Calu3 (cell line): ENCODE data around the gene GPC3. TPM values are rescaled to one million over a fixed set of nuclear protein-coding genes. Genes with fewer than 3 reads are reported as not detected.

Experiments used
- BruUV-seq: library from RNA; stranded (reverse); fragments of 400-500 nt; replicated peaks from 2 replicates; lab custom pipeline; 2021; lab: Mats Ljungman, UMichigan
- CTCF ChIA-PET: fragments of 300-600 bp; sonication (Branson Sonifier 250); formaldehyde crosslinking; loops from one replicate; lab custom pipeline; 2022; ENCODE audit warnings: antibody characterized with exemption; lab: Charles Lee
- DNase-seq: peaks from one replicate; pipeline ENCODE4 v3.0.0; 2022
- H3K27ac Mint-ChIP-seq: one replicate; pipeline ENCODE4 v1.8.0; 2022; ENCODE audit warnings: mixed read lengths; ENCODE audit not compliant: unreplicated experiment
- H3K27me3 Mint-ChIP-seq: one replicate; pipeline ENCODE4 v1.8.0; 2022; ENCODE audit warnings: mixed read lengths; ENCODE audit not compliant: unreplicated experiment
- H3K36me3 Mint-ChIP-seq: one replicate; pipeline ENCODE4 v1.8.0; 2022; ENCODE audit warnings: mild to moderate bottlenecking, moderate library complexity, mixed read lengths; ENCODE audit not compliant: insufficient read depth, unreplicated experiment
- H3K4me1 Mint-ChIP-seq: one replicate; pipeline ENCODE4 v1.8.0; 2022; ENCODE audit warnings: mild to moderate bottlenecking, low read depth, mixed read lengths; ENCODE audit not compliant: unreplicated experiment
- H3K4me3 Mint-ChIP-seq: one replicate; pipeline ENCODE4 v1.8.0; 2022; ENCODE audit warnings: mild to moderate bottlenecking, low read depth, moderate library complexity, mixed read lengths; ENCODE audit not compliant: unreplicated experiment
- H3K9me3 Mint-ChIP-seq: one replicate; pipeline ENCODE4 v1.8.0; 2022; ENCODE audit warnings: low read depth, mixed read lengths; ENCODE audit not compliant: unreplicated experiment
- intact Hi-C: fragments of 100-400 bp; cut with micrococcal nuclease; formaldehyde crosslinking; loops from one replicate; pipeline ENCODE4 v1.10.0; 2022; ENCODE audit not compliant: unreplicated experiment
- total RNA-seq: library from RNA; stranded (reverse); gene quantifications from 2 replicates; pipeline ENCODE4 v1.2.3, GENCODE V29; 2022
- TF ChIP-seq, protein P1 (sequence below): fragments of 200-600 bp; IDR thresholded peaks from one replicate; pipeline ENCODE4 v1.8.0; 2022; ENCODE audit warnings: antibody characterized with exemption; ENCODE audit not compliant: unreplicated experiment

Gene GPC3
- total RNA-seq, 1 experiment from 2014 or later, result 2.3 TPM

DNA sequence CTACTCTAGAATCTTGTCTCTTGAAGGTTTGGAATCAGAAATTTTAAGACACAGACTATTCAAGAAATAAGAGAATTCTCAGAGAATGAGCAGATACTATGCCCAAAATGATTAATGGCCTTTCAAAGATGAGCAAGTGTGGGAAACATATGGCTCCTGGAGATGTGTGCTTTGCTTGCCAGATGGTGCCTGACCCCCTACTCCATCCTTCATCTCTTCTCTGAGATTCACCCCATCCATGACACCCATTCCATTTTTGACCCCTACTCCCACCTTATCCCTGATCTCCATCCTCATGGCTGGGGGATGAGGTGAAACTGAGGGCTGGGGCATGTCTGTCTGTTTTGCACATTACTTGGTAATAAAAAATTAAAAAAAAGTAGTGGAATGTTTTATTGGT is 75.5 kb downstream of the GPC3 start:
- Mint-ChIP-seq H3K4me3 (no peak overlapping the region), H3K27me3 (no peaks in the 10 kb centered on the region), H3K9me3 (no peaks in the 10 kb centered on the region), H3K36me3 (no peaks in the 10 kb centered on the region), H3K4me1 (no peaks in the 10 kb centered on the region), H3K27ac (no peak overlapping the region)
- DNase-seq, result no peak
- no TSS peak for BruUV-seq
- CTCF ChIA-PET, result no interaction called here
- intact Hi-C loops, result no loop called here
- TF ChIP-seq, protein P1, sequence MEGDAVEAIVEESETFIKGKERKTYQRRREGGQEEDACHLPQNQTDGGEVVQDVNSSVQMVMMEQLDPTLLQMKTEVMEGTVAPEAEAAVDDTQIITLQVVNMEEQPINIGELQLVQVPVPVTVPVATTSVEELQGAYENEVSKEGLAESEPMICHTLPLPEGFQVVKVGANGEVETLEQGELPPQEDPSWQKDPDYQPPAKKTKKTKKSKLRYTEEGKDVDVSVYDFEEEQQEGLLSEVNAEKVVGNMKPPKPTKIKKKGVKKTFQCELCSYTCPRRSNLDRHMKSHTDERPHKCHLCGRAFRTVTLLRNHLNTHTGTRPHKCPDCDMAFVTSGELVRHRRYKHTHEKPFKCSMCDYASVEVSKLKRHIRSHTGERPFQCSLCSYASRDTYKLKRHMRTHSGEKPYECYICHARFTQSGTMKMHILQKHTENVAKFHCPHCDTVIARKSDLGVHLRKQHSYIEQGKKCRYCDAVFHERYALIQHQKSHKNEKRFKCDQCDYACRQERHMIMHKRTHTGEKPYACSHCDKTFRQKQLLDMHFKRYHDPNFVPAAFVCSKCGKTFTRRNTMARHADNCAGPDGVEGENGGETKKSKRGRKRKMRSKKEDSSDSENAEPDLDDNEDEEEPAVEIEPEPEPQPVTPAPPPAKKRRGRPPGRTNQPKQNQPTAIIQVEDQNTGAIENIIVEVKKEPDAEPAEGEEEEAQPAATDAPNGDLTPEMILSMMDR, result no peak

DNA sequence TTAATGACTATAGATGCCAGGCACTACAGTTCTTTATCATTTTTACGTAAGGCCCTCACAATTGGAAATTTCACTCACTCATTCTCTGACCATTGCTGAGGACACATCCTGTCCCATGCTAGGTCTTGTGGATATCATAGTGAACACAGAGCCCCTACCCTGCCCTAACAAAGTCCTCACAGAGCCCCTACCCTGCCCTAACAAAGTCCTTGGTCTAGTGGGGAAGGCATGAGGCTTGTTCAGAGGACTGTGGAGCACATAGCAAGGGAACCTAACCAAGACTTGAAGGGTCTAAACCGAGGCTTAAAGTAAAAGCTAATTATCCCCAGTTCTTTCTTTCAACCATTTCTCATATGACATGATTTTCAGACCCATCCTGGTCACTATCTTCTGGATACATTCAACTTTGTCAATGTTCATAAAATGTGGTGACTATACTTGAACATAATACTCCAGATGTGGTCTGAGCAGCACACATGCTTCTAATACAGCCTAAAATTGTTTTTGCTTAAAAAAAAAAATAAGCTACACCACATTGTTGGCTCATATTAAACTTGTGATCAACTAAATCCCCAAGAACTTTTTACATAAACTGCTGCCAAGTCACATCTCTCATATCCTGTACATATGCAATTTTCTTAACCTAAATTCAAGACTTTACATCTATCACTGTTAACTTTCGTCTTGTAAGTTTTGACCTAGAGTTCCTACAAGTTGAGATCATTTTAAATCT is 77.0 kb downstream of the GPC3 start:
- TF ChIP-seq, protein P1, result no peak
- H3K4me1 Mint-ChIP-seq, result no peaks in the 10 kb centered on the region
- no peak overlapping the region for H3K27ac Mint-ChIP-seq
- CTCF ChIA-PET, result no interaction called here
- no peaks in the 10 kb centered on the region for H3K27me3 Mint-ChIP-seq
- H3K4me3 Mint-ChIP-seq, result no peak overlapping the region
- no peaks in the 10 kb centered on the region for H3K36me3 Mint-ChIP-seq
- BruUV-seq, result no TSS peak
- H3K9me3 Mint-ChIP-seq, result no peaks in the 10 kb centered on the region
- DNase-seq, result no peak
- intact Hi-C loops, result no loop called here

DNA sequence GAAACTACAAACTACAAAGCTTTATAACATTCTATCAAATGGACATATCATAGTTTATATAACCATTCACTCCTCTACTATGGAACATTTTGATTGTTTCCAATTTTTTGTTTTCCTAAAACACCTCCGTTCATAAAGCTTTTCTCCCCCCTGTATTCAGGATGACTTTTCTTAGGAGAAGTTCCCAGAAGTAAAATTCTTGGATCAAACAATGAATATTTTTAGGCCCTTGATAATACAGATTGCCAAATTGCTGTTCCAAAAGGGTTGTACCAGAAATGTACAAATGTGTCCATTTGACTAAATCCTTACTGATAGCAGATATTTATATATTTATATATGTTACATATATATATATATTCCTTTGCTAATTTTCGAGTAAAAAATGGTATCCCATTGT is 77.8 kb downstream of the GPC3 start:
- Mint-ChIP-seq H3K36me3 (no peaks in the 10 kb centered on the region), H3K27ac (no peak overlapping the region), H3K27me3 (no peaks in the 10 kb centered on the region), H3K9me3 (no peaks in the 10 kb centered on the region), H3K4me3 (no peak overlapping the region), H3K4me1 (no peaks in the 10 kb centered on the region)
- DNase-seq, result no peak
- CTCF ChIA-PET, result no interaction called here
- no TSS peak for BruUV-seq
- intact Hi-C loops, result no loop called here
- TF ChIP-seq, protein P1, result no peak

DNA sequence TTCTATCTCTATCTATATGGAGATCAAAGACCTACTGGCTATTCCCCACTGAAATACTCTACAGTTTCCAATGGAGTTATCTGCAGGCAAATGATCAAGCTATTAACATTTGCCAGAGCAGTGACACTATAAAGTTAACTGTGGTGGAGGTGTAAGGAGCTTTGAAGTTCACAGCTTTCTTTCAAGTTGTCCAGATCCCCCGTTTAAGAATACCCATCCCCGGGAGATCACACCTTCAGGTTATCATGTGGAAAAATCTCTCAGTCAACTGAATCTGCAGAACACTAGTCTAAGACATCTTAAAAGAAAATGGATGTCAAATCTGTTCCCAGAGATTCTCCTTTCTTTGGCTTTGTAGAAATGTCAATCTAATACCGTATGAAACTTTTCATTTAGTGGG is 80.1 kb downstream of the GPC3 start:
- TF ChIP-seq, protein P1, result no peak
- Mint-ChIP-seq H3K27ac (no peak overlapping the region), H3K9me3 (no peaks in the 10 kb centered on the region), H3K4me3 (no peak overlapping the region), H3K4me1 (no peaks in the 10 kb centered on the region), H3K27me3 (no peaks in the 10 kb centered on the region), H3K36me3 (no peaks in the 10 kb centered on the region)
- CTCF ChIA-PET, result no interaction called here
- intact Hi-C loops, result no loop called here
- BruUV-seq, result no TSS peak
- DNase-seq, result no peak
